ENCODE measurements around the gene C1orf53. TPM values are rescaled to one million over a fixed set of nuclear protein-coding genes. Genes with fewer than 3 reads are reported as not detected.

The C1orf53 gene
- total RNA-seq, 1 experiment from 2014 or later, result 12.7 TPM

- DNase-seq (ENCODE audit: low read depth), result no peak
Measured at GRCh38 chr1:197954718-197955418, 52.4 kb downstream of the C1orf53 start.

- peak; percentile 23 for DNase-seq (ENCODE audit: low read depth)
Measured at GRCh38 chr1:197955486-197956394, 53.3 kb downstream of the C1orf53 start.

Other genes with a start within 250 kb of the C1orf53 start
- 4.5 and 6.5 TPM in 2 replicates for gene DENND1B, start 127.2 kb upstream of the C1orf53 start, total RNA-seq (2014; rRNA removed)
- gene LHX9, start 14.7 kb downstream of the C1orf53 start, total RNA-seq (2014; rRNA removed), result 0.13 TPM in 1 of 2 replicates, not detected in the other

Measured in LHCN-M2 (cell line).